HG02759 (cell line): Measurements from ENCODE around the gene FAM168A.

Experiments
- ATAC-seq: cut with Tn5 transposase; IDR thresholded peaks from one replicate; pipeline ENCODE4 v1.9.1; 2021; ENCODE audit warnings: mild to moderate bottlenecking, moderate library complexity; ENCODE audit not compliant: unreplicated experiment

Gene FAM168A

DNA sequence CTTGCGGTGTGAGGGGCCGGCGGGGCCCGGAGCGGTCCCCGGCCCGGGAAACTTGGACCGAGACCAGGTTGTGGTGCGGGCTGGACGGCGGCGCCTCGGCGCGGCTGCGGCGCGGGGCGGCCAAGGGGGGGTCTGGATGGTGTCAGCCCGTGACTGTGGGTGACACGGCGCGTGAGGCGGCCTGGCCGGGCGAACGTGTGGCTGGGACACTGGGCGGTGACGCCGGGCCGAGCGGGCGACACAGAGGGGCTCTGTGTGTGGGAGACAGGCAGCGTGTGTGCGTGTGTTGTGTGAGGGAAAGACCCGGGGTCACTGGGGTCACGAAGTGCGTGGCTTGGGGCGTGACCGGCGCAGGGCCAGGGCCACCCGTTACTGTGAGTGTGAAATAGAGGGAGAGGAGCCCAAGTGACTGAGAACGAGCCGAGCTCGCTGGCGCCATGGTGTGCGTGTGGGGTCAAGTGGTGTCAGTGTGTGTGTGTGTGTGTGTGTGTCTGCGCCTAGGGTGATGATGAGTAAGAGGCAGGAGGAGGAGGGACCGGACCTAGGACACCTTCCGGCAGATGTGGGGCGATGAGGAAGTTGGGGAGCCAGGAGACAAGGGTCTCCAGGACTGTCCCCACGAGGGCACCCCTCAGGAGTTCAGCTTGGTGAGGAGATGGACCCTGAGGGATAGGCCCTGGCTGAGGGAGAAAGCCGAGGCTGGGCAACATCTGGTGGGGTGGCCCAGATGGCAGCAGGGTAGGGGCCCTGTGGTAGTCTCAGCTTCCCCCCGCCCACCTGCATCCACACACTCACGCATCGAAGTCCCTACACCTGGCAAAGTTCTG, 220.9 kb downstream of the FAM168A start:
- ATAC-seq = peak; percentile 20

DNA sequence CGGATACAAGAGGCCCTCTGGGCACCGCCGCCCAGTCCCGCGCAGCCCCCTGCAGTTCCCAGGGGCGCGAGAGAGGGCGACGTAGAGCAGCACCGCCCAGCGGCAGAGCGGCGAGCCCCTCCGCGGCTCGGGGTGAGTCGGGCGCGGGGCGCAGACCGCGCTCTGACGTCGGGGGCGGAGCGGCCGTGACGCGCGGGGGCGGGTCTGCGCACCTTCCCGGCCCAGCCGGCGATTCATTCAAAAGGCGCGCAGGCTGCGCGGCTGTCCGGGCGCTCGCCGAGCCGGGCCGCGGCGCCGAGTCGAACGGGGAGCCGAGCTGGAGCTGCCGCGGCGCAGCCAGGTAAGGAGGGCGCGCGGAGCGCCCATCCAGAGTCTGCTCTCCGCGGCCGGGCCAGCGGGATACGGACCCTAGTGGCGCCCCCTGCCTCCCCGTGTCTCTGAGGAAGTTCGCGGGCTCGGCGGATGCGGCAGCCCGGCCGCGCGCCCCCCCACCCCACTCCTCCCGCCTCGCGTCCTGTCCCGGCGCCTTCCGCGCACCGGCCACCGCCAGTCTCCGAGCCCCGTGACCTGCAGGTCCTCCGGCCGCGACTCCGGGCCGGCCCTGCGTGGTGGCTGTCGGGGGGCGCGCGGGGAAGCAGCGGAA, 221.6 kb downstream of the FAM168A start, which contains the start of gene RELT:
RELT (plus strand) TSS at position 240 of the 643 bp plus-strand sequence. CDS start 12,738 bp downstream, outside the sequence.
- peak; percentile 77 for ATAC-seq

DNA sequence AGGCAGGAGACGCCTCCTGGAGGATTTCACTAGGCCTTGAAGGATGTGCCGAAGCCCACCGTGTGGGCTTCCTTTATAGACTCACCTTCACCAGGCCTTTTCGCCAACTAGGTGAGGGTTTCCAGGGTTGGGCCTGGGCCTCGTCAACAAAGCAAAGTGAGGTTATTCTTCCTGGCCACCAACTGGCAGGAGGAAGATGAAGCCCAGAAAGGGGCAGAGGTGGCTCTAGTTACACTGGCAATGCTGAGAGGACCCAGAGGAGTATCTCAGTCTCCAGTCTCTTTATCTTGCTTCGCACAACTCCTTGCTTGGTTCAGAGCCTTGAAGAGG, 222.1 kb downstream of the FAM168A start:
- ATAC-seq = no peak

DNA sequence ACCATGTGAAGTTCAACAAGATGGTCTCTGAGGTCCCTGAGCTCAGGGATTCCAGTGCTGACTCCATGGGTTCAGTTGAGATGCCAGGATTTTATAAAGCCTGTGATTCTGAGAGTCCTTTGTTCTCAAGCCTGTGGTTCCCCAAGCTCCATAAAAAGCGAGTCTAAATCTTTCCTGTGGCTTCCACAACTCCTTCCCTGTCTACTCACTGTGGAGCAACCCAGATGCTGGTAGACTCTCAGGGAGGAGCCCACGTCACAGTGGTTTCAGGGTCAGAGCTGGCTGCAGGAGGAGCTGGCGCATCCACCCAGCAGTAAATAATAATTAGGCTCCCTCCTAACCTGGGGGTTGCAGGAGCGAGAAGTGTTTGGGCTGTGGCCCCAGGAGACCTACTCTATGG, 223.8 kb downstream of the FAM168A start:
- ATAC-seq = no peak

DNA sequence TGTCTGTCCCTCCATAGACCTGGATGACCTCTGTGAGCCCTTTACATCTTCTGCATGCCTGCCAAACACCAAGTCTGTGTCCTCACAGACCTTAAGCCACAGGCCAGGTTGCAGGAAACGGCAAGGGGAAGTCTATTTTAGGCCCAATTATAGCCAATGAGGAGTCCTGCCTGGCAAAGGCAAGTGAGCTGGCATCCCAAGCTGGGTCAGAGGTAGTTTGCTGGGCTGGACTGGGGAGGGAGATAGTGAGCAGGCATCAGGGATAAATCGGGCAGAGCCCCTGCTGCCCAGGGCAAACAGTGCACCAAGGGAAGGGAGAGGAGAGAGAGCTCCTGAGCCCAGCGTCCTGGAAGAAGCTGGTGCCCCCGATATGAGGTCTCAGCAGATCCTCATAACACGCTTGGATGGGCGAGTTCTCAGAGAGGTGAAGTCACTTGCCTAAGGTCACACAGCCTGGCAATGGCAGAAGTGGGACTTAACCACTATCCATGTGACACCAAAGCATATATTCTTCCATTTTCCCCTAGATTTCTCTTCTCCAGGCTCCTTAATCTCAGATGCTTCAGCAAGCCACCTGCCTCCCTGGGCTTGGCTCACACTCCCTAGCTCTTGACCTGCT, 225.4 kb downstream of the FAM168A start:
- ATAC-seq = no peak

DNA sequence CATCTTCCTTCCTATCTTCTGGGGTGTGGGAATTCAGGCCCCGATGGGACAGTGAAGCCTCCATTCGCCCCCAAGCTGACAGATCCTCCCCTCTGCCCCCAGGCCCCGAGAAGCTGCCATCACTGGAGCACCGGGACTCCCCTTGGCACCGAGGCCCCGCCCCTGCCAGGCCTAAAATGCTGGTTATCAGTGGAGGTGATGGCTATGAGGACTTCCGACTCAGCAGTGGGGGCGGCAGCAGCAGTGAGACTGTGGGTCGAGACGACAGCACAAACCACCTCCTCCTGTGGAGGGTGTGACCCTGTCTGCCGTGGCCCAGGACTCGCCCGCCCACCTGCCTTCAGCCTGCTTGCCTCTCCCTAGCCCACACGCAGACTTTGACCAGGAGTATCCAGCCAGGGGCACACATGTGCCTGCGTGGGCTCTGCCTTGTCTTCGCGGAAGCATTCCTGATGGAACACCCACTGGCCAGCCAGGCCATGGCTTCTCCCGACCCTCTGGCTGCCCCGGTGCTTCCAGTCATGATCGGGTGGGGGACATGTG, 230.4 kb downstream of the FAM168A start:
- ATAC-seq = no peak

DNA sequence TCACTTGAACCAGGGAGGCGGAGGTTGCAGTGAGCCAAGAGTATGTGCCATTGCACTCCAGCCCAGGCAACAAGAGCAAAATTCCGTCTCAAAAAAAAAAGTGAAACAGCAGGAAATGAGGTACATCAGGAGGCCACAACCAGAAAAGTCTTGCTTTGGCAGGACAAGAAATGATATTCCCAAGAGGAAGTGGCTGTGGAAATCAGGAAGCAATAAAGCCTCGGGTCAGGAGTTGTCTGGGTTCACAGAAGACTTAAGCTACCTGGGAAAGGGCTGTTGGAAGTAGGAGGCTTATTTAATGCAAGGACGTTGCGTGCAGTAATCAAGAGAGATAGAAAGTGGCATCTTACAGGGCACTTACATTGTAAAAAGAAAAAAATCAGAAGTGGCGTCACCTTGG, 231.0 kb downstream of the FAM168A start:
- ATAC-seq = no peak

DNA sequence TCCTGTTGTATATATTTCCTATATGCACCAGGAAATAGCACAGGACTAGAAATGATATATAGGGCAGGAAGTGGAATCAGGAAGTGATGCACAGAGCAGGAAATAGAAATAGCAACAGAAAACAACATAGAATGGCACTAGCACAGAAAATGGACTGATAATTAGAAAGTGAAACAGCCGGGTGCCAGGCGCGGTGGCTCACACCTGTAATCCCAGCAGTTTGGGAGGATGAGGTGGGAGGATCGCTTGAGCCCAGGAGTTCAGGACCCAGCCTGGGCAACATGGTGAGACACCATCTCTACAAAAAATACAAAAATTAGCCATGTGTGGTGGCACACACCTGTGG, 231.7 kb downstream of the FAM168A start:
- ATAC-seq = no peak

DNA sequence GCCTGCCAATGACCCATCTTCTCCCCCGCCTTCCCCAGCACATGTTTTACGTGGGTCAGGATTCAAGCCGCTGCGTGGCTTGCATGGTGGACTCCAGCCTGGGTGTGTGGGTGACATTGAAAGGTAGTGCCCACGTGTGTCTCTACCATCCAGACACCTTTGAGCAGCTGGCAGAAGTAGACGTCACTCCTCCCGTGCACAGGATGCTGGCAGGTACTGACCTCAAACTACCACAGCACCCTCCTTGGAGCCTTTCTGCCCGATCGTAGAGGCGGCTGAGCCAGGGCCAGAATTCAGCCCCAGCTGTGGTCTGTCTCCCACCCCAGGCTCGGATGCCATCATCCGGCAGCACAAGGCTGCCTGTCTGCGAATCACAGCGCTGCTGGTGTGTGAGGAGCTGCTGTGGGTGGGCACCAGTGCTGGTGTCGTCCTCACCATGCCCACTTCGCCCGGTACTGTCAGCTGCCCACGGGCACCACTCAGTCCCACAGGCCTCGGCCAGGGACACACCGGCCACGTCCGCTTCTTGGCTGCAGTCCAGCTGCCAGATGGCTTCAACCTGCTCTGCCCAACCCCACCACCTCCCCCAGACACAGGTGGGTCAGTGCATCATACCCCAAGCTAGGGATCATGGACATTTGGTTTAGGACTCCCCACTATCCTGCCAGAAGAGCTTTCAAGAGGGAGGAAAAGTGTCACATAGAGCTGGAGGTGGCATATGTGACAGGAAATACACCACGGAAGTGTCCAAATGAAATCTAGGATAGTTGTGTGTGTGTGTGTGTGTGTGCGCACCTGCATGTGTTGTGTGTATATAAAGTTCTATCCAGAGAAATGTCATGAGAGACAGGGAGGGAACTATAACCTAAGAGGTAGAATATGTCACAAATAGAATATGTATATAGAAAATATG, 232.3 kb downstream of the FAM168A start:
- no peak for ATAC-seq

DNA sequence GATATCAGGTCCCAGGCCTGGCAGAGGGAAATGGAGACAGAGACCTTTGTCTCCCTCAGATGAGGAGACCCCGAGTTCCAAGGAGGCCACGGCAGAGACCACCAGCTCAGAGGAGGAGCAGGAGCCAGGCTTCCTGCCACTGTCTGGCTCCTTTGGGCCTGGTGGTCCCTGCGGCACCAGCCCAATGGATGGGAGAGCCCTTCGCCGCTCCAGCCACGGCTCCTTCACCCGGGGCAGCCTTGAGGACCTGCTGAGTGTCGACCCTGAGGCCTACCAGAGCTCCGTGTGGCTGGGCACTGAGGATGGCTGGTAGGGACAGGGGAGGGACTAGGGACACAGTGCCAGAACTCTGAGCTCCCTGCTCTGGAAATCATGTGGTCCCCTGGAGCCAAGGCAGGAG, 234.8 kb downstream of the FAM168A start:
- no peak for ATAC-seq

DNA sequence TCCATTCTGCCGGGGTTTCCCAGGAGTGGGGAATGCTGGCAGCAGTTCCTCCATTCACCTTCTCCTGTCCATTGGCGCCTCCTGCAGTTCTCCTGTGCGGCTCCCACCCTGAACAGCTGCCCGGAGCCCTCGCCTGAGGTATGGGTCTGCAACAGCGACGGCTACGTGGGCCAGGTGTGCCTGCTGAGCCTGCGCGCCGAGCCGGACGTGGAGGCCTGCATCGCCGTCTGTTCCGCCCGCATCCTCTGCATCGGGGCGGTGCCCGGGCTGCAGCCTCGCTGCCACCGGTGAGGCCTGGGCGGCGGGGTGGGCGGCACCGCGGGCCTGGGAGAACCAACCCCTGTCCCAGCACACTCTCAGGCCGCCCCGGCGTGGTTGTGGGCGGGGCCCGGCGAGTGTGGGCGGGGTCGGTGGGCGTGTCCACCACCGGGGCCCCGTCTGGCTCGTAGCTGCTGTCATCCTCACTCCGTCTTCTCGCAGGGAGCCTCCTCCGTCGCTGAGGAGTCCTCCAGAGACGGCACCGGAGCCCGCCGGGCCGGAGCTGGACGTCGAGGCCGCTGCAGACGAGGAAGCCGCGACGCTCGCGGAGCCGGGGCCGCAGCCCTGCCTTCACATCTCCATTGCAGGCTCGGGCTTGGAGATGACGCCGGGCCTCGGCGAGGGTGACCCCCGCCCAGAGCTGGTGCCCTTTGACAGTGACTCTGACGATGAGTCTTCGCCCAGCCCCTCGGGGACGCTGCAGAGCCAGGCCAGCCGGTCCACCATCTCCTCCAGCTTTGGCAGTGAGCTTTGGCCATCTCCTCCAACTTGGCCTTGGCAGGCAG, 235.7 kb downstream of the FAM168A start:
- no peak for ATAC-seq

DNA sequence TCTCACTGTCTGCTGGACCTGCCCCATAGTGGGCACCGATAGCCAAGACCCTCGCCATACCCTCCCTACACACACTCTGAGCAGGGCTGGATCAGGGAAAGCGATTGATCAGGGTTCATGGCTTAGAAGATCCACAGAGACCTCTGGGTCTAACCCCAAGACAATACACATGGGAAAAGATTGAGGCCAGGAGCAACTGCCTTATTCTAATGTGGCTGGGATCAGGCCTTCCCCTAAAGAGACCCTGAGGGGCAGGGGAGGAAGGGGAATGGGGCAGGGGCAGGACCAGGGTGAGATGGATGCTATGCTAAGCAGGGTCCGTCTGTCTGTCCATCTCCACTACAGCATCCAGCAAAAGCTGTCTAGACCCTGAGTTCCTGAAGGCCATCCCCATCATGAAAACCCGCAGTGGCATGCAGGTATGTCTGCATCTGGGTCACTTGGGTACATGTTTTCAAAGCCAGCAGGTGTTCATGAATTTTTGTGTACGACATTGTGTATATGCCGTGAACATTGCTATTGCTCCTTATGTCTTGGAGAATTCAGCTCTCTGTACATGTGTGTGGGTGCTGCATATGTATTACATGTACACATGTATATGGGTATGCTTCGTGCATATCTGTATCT, 237.1 kb downstream of the FAM168A start:
- no peak for ATAC-seq

DNA sequence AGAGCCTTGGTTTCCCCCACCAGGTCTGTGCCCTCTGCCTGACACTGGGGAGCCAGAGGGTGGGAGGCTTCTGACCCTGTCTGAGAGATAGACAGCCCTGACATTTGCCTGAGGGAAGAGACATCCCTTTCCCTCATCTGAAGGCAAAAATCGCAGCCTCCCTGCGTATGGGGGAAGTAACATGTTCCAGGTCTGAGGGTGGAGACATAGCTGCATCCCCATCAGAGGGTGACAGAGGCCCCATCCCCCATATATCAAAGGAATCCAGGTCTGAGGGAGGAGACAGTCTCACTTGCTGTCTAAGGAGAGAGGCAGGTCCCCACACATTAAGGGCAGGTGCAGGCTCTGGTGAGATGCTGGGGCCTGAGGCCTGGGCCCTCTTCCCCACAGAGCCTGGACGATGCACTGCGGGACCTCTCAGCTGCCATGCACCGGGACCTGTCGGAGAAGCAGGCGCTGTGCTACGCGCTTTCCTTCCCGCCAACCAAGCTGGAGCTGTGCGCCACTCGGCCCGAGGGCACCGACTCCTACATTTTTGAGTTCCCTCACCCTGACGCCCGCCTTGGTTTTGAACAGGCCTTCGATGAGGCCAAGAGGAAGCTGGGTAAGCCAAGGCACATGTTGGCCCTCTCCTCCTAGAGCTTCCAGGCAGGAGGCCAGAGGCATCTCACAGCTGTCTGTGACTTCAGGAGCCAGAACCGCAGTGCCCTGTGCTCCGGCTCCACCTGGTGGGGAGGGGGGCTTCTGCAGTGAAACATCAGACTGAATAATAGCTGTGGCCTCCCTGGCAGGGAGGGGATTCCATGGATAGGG, 237.8 kb downstream of the FAM168A start:
- ATAC-seq = no peak

DNA sequence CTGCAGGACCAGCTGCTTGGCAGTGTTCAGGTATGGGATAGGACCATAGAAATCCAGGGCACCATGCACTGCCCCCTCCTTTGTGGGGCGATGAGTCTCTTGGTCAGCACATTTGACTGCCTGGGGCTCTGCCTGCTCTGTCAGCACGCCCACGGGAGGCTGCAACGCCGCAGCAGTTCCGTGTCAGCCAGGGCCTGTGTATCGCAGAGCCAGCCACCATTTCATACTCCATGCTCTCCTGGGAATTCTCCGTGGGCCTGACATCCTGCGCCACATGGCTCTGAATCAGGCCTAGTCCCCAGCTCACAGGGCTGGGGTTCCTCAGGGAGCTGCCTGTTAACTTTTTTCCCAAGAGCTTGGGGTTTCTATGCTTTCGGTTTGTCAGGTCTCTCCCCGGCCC, 238.6 kb downstream of the FAM168A start:
- ATAC-seq = no peak

DNA sequence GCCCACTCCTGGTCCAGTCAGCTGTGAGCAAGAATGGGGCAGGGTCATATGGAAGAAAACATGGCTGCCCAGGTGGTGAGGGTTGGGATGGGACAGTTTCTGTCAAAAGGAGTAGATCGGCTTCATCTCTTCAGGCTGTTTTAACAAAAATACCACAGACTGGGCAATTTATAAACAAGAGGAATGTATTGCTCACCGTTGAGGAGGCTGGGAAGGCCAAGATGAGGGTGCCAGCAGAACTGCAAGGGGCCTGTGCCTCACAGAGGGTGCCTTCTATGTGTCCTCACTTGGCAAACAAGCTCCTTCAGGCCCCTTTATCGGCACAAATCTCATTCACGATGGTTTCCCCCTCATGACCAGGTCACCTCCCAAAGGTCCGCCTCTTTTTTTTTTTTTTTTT, 239.8 kb downstream of the FAM168A start:
- ATAC-seq = no peak

DNA sequence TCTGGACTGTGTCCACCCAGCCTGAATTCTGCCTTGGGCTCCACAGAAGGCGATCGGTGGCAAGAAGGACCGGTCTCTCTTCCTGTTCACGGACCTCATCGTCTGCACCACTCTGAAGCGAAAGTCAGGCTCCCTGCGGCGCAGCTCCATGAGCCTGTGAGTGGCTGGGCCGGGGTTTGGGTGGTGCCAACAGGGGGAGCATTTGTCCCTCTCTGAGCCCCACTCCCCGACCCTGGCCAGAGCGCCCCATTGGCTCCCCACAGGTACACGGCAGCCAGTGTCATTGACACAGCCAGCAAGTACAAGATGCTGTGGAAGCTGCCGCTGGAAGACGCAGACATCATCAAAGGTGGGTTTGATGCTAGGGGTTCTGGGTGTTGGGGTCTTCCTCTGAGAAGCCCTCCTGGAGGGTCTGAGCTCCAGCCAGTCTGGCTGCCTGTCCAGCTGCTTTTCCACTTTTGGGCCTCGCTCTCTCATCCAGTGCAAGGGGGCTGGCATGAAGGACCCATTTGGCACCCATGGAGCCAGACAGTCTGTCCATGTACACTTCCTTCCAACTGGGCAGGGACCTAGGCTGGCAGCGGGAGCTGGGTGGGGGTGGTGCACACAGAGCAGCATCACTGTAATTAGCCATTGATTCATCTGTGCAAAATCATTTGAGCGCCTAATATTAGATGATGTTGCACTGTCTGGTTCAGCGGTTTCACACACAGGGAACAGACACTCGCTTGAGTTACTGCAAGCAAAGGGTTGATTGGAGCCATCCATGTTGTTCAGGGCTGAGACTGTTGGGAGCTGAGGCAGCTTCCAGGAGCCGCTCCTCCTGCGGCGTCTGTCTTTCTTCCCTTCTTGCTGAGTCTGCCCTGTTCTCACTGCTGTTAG, 240.7 kb downstream of the FAM168A start:
- ATAC-seq = no peak

DNA sequence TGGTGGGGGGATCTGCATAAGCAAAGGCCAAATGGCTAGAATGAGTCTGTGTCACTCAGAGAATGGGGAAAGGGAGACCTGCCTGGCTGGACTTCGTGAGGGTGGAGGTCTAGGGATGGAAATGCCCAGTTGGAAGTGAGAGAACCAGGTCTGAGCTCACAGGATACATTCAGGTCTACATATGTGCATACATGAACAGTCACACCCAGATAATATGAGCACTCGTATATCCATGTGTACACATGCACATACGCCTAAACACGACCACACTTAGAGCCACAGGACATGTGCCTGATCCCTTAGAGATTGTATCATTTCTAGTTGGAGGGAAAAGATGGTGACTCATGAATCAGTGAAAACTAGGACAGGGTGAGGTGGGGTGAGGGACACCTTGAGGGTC, 242.8 kb downstream of the FAM168A start:
- no peak for ATAC-seq

DNA sequence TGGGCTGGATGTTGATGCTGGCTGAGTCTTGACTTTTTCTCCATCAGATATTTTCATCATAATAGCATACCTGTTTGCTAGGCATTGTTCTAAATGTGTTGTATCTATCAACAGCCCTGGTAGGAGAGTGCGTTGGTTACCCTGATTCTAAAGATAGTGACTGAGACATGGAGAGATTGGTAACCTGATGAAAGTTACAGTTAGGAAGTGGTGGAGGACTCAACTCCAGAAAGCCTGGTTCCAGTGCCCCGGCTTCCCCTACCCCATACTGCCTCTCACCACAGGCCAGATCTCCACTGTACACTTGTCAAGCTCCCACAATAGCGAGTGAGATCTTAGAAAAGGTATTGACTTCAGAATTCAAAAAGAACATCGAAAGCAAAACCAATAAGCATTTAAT, 244.5 kb downstream of the FAM168A start:
- ATAC-seq = no peak
